ENCODE measurements around the gene LMF2. TPM values are rescaled to one million over a fixed set of nuclear protein-coding genes. Genes with fewer than 3 reads are reported as not detected.

The LMF2 gene
- total and polyA plus RNA-seq, 2 of the 8 experiments (the other 6 are each of a cell fraction or from before 2014, with no cell fraction given), result 34.3 to 62.9 TPM

DNA sequence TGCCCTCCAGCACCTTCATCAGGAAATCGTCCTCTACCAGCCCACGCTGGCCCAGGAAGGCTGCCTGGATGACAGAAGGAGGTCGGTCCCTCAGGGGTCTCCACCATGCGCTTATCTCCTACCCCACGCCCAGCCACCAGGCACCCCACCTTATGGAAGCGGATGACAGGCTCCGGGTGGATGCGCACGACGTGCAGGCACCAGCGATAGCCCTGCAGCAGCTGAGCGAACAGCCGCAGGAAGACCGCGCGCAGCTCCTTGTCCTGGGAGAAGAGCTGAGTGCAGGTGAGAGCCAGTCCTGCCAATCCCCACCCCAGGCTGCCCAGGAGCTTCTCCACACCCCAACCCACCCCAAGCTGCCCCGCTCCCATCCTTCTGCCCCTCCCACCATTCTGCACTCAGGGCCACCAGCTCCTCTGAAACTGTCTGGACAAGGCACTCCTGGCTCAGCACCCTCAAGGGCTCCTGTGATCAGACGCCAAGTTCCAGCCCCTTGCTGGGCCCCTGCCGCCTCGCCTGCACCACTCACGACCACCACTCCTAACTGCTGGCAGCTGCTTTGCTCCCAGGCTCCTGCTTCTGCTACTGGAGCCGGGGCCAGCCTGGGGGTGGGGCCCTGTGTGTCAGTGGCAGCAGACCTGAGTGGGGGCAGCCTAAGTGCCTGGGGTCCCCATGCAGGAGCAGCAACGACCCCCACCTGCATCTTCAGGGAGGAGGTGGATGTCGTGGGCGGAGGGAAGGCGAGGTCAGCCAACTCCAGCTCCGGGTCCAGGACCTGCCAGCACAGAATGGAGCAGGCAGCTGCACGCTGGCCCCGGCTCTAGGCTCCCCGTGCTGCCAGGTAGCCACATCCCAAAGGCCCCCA lies 42.2 kb downstream of the LMF2 start:
- Histone ChIP-seq H3K79me1 (ENCODE audit: low read depth, low read length) (peaks cover 13% of the 10 kb centered on the region), H3K9me3 (ENCODE audit: insufficient read depth in 2 of 2, low read depth in 1 of 2, low read length in 1 of 2) (no peaks in the 10 kb centered on the region), H4K5ac (ENCODE audit: insufficient read length, low read depth, low read length) (no peak overlapping the region), H4K20me1 (replicated peaks in 1 of 2; ENCODE audit: control insufficient read depth in 1 of 2, insufficient read depth in 2 of 2, low read length in 2 of 2) (peaks cover 13 to 38% of the 10 kb centered on the region in 2 experiments), H3K4ac (replicated peaks; ENCODE audit: insufficient read length, low read depth, low read length) (no peak overlapping the region), H2AFZ (ENCODE audit: low read length) (no peak overlapping the region), H4K8ac (ENCODE audit: extremely low read depth, insufficient read depth, low read length) (no peak overlapping the region), H2BK12ac (ENCODE audit: low read depth, low read length) (no peak overlapping the region), H3K36me3 (ENCODE audit: control insufficient read depth in 2 of 4, insufficient read depth in 4 of 4, low read length in 3 of 4) (peaks cover 23 to 69% (median 51%) of the 10 kb centered on the region in 4 experiments), H2BK5ac (ENCODE audit: low read depth, low read length) (no peak overlapping the region; the same call in 1 of the 2 replicates), H2BK120ac (replicated peaks; ENCODE audit: low read depth, low read length) (no peak overlapping the region), H2BK15ac (ENCODE audit: low read length) (no peak overlapping the region), H2AK5ac (ENCODE audit: low read depth, low read length) (no peak overlapping the region), H3K27ac (ENCODE audit: low read depth, low read length) (no peak overlapping the region), H3K79me2 (ENCODE audit: control insufficient read depth in 1 of 2, insufficient read depth in 2 of 2, low read length in 2 of 2) (peaks cover 0 to 19% of the 10 kb centered on the region in 2 experiments; a peak in 2 of 4 replicates), H4K91ac (replicated peaks; ENCODE audit: insufficient read length, low read length) (no peak overlapping the region), H2BK20ac (ENCODE audit: low read length) (no peak overlapping the region), H3K4me3 (ENCODE audit: extremely low read depth in 1 of 4, insufficient read depth in 2 of 4, low read depth in 3 of 4, low read length in 4 of 4) (no peak overlapping the region), H3K23ac (ENCODE audit: insufficient read length) (no peak overlapping the region), H3K23me2 (ENCODE audit: low read depth, low read length) (no peaks in the 10 kb centered on the region; the same call in 1 of the 2 replicates), H3K18ac (ENCODE audit: extremely low read depth, low read length) (no peak overlapping the region), H3K56ac (replicated peaks; ENCODE audit: insufficient read length, low read depth, low read length) (no peak overlapping the region), H3K27me3 (replicated peaks in 1 of 4; ENCODE audit: control insufficient read depth in 3 of 4, extremely low read depth in 1 of 4, insufficient read depth in 3 of 4, low read length in 3 of 4) (no peaks in the 10 kb centered on the region), H3K9ac (replicated peaks in 1 of 4; ENCODE audit: extremely low read depth in 1 of 4, low read depth in 3 of 4, low read length in 3 of 4) (no peak overlapping the region), H3K14ac (ENCODE audit: insufficient read length) (no peak overlapping the region), H3K4me2 (ENCODE audit: insufficient read depth in 1 of 2, low read depth in 2 of 2, low read length in 2 of 2) (no peak overlapping the region), H3K4me1 (replicated peaks in 1 of 4; ENCODE audit: control insufficient read depth in 3 of 4, insufficient read depth in 4 of 4, low read length in 3 of 4) (peaks cover 0 to 8% (median 5%) of the 10 kb centered on the region in 4 experiments; a peak in 6 of 7 replicates)
- 97% methylated on average over 21 of the region's 30 CpGs; no CpG with 5 or more reads in 1 of the 2 experiments for WGBS, 2 experiments (ENCODE audit: extremely low coverage in 1 of 2, insufficient coverage in 1 of 2, insufficient read length in 1 of 2, insufficient replicate concordance in 2 of 2, low coverage in 1 of 2, low lambda C conversion rate in 2 of 2, missing lambda C conversion rate in 1 of 2)
- ChIA-PET POLR2A (ENCODE audit: partially characterized antibody) (interaction anchor here (1.1 kb wide), 1 partner anchor 17 kb away, joined by 4 read pairs; the partner anchor contains the start of gene ADM2), CTCF (ENCODE audit: partially characterized antibody) (interaction anchor here (0.6 to 9.1 kb wide), 7 partner anchors 8 to 235 kb away, joined by 3 to 60 read pairs (median 3); no protein-coding TSS in a partner anchor)
- TF ChIP-seq GTF2F1 (IDR thresholded peaks at IDR 0.05; ENCODE audit: borderline replicate concordance, low read depth, low read length), result no peak
- no peak for TF ChIP-seq POLR2A (IDR thresholded peaks at IDR 0.05; ENCODE audit: control extremely low read depth in 1 of 2, low read depth in 2 of 2, low read length in 2 of 2)
- TF ChIP-seq YY1 (IDR thresholded peaks at IDR 0.05; ENCODE audit: low read depth, low read length), result no peak
- TF ChIP-seq CTCF (IDR thresholded peaks at IDR 0.05; ENCODE audit: control extremely low read depth in 1 of 3, insufficient read depth in 1 of 3, low read depth in 1 of 3, low read length in 3 of 3), result no peak
- TF ChIP-seq CBX8 (IDR thresholded peaks at IDR 0.05; ENCODE audit: borderline replicate concordance, low read depth, low read length), result no peak
- no peak for TF ChIP-seq BCL11A (IDR thresholded peaks at IDR 0.05; ENCODE audit: low read depth in 2 of 2, low read length in 2 of 2)
- no peak for TF ChIP-seq JUND (IDR thresholded peaks at IDR 0.05; ENCODE audit: low read length)
- TF ChIP-seq RFX5 (IDR thresholded peaks at IDR 0.05; ENCODE audit: borderline replicate concordance, low read depth, low read length), result no peak
- TF ChIP-seq SP2 (IDR thresholded peaks at IDR 0.05; ENCODE audit: low read length), result no peak
- FAIRE-seq (no peak), DNase-seq (ENCODE audit: low read depth in 1 of 2, low spot score in 2 of 2) (no peak)

Measured in H1 (cell line).